C4-2B (cell line): ENCODE measurements around the gene BTN3A1.

Experiments used
- CTCF ChIP-seq: fragments of 450-650 bp; conservative IDR thresholded peaks from 2 replicates; pipeline ENCODE4 v1.5.1; 2017; ENCODE audit warnings: mild to moderate bottlenecking
- ZFX ChIP-seq: fragments of 450-650 bp; IDR thresholded peaks from 2 replicates; pipeline ENCODE4 v1.6.1; 2017

- TF ChIP-seq CTCF (no peak), ZFX (no peak)
Observed at GRCh38 chr6:26430787-26431186, 28.7 kb downstream of the BTN3A1 start.
